WERI-Rb-1 (cell line): Measurements from ENCODE around the gene ACSF3.

ENCODE experiments used
- DNase-seq: peaks from one replicate; pipeline ENCODE4 v3.0.0-alpha.2; 2020
- H3K27ac ChIP-seq: fragments of 250-450 bp; sonication (Bioruptor Pico); 2 replicates; pipeline ENCODE4 v1.5.1; 2020; ENCODE audit warnings: mild to moderate bottlenecking, moderate library complexity
- H3K27me3 ChIP-seq: fragments of 250-450 bp; sonication (Bioruptor Pico); 2 replicates; pipeline ENCODE4 v1.5.1; 2021; ENCODE audit warnings: mild to moderate bottlenecking, low read depth, moderate library complexity; ENCODE audit not compliant: insufficient read depth, severe bottlenecking
- H3K36me3 ChIP-seq: fragments of 250-450 bp; sonication (Bioruptor Pico); 2 replicates; pipeline ENCODE4 v1.5.1; 2020; ENCODE audit warnings: mild to moderate bottlenecking, moderate library complexity
- H3K4me3 ChIP-seq: 2 replicates; pipeline ENCODE4 v1.5.1; 2011; ENCODE audit warnings: low read depth, mild to moderate bottlenecking, control low read depth, low read length
- H3K9me3 ChIP-seq: fragments of 250-450 bp; sonication (Bioruptor Pico); 2 replicates; pipeline ENCODE4 v1.5.1; 2021; ENCODE audit warnings: mild to moderate bottlenecking, moderate library complexity; ENCODE audit not compliant: severe bottlenecking
- TF ChIP-seq, protein P1 (sequence below): IDR thresholded peaks from 2 replicates; pipeline ENCODE4 v1.5.1; 2011; ENCODE audit warnings: low read depth, mild to moderate bottlenecking, control low read depth, inconsistent platforms, low read length

The ACSF3 gene

DNA sequence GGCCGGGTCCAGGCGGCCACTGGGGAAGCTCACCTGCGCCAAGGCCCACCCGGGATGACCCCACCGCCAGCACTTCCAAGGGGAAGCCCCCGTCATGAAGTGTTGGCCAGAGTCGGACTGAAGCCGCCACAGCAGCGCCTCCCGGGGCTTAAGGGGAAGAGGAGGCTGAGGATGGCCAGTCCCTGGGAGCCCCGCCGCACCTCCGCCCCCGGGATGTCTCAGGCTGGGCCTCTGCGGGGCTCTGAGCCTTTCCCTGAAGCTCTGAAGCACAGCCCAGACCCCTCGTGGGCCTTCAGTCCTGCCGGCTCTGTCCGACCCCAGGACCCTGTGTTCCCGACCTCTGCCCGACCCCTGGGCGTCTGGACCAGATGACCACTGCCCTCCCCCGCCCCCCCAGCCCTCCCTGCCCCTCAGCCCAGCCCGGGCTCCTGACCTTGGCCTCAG, 42.8 kb upstream of the ACSF3 start:
- Histone ChIP-seq H3K4me3 (no peak overlapping the region), H3K36me3 (no peaks in the 10 kb centered on the region), H3K27ac (no peak overlapping the region), H3K27me3 (no peaks in the 10 kb centered on the region), H3K9me3 (no peaks in the 10 kb centered on the region)
- DNase-seq = no peak
- TF ChIP-seq, protein P1, sequence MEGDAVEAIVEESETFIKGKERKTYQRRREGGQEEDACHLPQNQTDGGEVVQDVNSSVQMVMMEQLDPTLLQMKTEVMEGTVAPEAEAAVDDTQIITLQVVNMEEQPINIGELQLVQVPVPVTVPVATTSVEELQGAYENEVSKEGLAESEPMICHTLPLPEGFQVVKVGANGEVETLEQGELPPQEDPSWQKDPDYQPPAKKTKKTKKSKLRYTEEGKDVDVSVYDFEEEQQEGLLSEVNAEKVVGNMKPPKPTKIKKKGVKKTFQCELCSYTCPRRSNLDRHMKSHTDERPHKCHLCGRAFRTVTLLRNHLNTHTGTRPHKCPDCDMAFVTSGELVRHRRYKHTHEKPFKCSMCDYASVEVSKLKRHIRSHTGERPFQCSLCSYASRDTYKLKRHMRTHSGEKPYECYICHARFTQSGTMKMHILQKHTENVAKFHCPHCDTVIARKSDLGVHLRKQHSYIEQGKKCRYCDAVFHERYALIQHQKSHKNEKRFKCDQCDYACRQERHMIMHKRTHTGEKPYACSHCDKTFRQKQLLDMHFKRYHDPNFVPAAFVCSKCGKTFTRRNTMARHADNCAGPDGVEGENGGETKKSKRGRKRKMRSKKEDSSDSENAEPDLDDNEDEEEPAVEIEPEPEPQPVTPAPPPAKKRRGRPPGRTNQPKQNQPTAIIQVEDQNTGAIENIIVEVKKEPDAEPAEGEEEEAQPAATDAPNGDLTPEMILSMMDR = no peak

DNA sequence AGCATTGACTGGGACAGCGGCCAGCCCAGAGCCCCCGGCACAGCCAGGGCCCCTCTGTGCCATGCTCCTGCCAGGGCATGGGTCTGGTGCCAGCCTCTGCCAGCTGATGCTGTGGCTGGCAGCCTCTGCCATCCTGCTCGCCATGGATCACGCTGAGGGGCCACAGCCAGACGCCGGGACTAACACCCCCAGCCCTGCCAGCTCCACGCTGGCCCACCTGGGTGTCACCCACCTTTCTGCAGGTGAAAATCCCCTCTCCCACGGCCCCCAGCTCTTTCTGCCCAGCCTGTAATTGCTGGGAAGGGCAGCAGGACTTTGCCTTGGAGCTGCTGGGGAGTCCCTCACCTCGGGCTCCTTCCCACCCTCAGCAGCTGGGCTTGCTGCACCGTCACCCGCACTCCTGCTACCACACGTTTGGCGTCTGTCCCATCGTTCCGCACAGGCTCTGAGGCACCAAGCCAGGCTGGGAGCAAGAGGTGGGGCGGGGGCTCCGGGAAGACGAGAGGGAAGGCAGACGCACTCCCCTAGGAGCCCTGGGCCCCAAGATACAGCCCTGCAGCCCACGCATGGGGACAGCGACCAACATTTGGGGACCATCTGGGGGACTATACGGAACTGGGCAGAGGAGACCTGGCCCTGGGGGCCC, 42.0 kb upstream of the ACSF3 start:
- TF ChIP-seq, protein P1 = no peak
- no peak for DNase-seq
- Histone ChIP-seq H3K9me3 (no peaks in the 10 kb centered on the region), H3K27me3 (no peaks in the 10 kb centered on the region), H3K36me3 (no peaks in the 10 kb centered on the region), H3K4me3 (no peak overlapping the region), H3K27ac (no peak overlapping the region)

DNA sequence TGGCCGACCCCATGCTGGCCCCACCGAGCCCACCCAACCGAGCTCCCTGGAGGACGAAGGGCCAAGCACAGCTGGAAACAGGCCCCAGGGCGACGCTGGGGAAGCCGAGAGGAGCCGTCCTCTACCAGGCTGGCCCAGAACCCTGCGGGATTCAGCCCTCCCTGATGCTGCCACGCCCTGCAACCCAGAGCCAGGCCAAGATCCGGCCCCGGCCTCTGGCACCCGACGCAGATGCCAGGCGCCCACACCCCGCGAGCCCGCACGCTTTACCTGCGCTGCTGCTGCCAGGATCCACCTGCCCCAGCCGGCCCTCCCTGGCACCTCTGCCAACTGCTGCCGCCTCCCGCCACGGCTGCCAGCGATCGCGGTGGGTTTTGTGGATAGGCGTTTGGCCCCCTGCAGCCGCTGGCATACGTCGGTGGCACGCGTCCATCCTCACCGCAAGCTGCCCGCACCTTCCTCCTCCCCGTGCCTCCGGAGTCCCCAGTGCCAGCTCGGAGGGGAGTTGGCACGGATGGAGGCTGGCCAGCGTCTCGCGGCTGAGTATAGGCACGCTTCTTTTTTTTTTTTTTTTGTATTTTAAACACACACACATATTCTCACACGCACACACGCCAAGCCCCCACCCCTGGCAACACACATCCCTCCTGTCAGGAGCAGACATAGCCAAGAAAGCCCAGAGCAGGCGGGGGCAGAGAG, 41.3 kb upstream of the ACSF3 start:
- TF ChIP-seq, protein P1 = no peak
- Histone ChIP-seq H3K27ac (no peak overlapping the region), H3K27me3 (no peaks in the 10 kb centered on the region), H3K36me3 (no peaks in the 10 kb centered on the region), H3K4me3 (no peak overlapping the region), H3K9me3 (no peaks in the 10 kb centered on the region)
- no peak for DNase-seq

DNA sequence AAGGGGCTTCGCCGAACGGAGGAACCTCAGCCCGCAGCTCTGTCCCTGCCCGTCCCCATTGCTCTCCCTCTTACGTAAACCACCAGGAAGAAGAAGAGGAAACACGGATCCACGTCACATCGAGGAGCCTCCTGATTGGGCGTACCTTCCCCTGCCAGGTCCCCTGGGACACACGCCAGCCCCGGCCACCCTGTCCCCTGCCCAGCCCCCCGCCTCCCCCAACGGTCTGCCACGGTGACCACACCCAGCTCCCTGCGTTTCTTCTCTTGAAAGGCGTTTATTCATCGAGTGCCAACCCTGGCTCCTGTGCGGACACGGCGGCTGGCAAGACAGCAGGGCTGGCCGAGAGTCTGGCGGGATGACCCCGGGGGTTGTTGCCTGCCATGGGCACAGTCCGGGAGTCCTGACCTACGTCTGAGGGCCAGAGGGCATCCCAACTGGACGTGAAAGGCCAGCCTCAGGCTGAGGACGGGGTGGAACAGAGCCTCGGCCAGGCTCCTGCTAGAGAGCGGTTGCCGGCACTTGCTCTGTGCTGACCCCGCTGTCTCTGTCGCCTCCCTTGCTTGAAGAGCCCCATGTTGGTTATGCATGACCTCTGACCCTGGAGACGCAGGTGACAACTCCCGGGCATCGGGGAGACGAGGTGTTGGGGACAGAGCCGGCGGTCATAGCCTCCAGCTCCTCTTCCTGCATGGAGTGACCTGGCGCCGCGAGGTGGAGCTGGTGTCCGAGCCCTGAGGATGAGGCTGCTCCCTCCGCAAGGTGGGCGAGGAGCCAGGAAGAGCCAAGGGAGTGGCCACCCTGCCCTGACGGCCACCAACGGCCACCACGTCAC, 40.5 kb upstream of the ACSF3 start:
- DNase-seq = no peak
- Histone ChIP-seq H3K36me3 (no peaks in the 10 kb centered on the region), H3K9me3 (no peaks in the 10 kb centered on the region), H3K4me3 (no peak overlapping the region), H3K27me3 (no peaks in the 10 kb centered on the region), H3K27ac (no peak overlapping the region)
- TF ChIP-seq, protein P1 = no peak

DNA sequence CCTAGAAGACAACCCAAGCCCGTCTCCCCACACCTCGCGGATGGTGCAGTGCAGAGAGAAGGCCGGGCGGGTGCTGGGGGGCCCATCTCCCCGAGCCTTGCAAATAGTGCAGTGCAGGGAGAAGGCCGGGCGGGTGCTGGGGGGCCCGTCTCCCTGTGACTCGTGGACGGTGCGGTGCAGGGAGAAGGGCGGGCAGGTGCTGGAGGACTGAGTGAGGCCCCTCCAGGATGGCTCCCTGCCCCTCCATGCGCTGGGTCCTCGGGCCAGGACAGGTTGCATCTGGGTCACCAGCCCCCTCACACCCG, 40.0 kb upstream of the ACSF3 start:
- Histone ChIP-seq H3K27me3 (no peaks in the 10 kb centered on the region), H3K4me3 (no peak overlapping the region), H3K9me3 (no peaks in the 10 kb centered on the region), H3K27ac (no peak overlapping the region), H3K36me3 (no peaks in the 10 kb centered on the region)
- no peak for DNase-seq
- TF ChIP-seq, protein P1 = no peak
